Muscle layer of colon (tissue), 2 donors: ENCODE data around the gene EGR4.

Experiments used
- H3K27ac ChIP-seq: one replicate; pipeline ENCODE4 v1.7.0; 2013; ENCODE audit warnings: low read depth, mild to moderate bottlenecking, low read length, moderate library complexity
- H3K27me3 ChIP-seq, 2 donors: one replicate each; pipeline ENCODE4 v1.7.0; 2013; ENCODE audit warnings: low read length in 2 of 2, mild to moderate bottlenecking in 2 of 2; ENCODE audit not compliant: insufficient read depth in 2 of 2, control insufficient read depth in 1 of 2
- H3K36me3 ChIP-seq: one replicate; pipeline ENCODE4 v1.7.0; 2013; ENCODE audit warnings: mild to moderate bottlenecking, low read length; ENCODE audit not compliant: insufficient read depth
- H3K4me1 ChIP-seq: one replicate; pipeline ENCODE4 v1.7.0; 2013; ENCODE audit warnings: mild to moderate bottlenecking, low read length; ENCODE audit not compliant: insufficient read depth
- H3K4me3 ChIP-seq, 2 donors: one replicate each; pipeline ENCODE4 v1.7.0; 2013; ENCODE audit warnings: low read length in 2 of 2, low read depth in 1 of 2, mild to moderate bottlenecking in 1 of 2, moderate library complexity in 1 of 2
- H3K9ac ChIP-seq: one replicate; pipeline ENCODE4 v1.7.0; 2013; ENCODE audit warnings: low read length
- H3K9me3 ChIP-seq: one replicate; pipeline ENCODE4 v1.7.0; 2013; ENCODE audit warnings: mild to moderate bottlenecking, low read length
- donor health status: abdominal sarcoma.
- donor health status: Adenocarcinoma of cecum.

Gene EGR4

DNA sequence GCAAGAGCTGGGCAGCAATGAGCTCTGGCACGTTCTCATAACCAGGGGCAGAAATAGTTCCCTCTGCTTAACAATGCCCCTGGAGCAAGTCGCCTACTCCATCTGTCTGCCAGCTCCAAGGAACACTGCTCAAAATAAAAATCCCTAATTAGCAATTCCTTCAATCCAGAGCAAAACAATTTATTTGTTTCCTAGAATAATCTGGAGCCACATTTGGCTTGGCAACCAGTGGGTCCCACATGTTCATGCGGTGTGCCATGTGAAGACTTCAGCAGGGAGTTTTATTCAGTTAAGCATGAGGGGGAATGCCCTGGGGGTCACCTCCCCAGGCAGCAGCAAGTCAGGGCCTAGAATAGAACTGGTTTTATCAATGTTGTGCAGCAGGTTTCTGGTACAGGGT is 7.6 kb upstream of the EGR4 start:
- Histone ChIP-seq H3K27me3 (peaks cover 0 to 7% of the 10 kb centered on the region in 2 donors), H3K36me3 (no peaks in the 10 kb centered on the region), H3K4me1 (no peaks in the 10 kb centered on the region), H3K4me3 (no peak overlapping the region), H3K9ac (no peak overlapping the region), H3K27ac (no peak overlapping the region), H3K9me3 (no peaks in the 10 kb centered on the region)

DNA sequence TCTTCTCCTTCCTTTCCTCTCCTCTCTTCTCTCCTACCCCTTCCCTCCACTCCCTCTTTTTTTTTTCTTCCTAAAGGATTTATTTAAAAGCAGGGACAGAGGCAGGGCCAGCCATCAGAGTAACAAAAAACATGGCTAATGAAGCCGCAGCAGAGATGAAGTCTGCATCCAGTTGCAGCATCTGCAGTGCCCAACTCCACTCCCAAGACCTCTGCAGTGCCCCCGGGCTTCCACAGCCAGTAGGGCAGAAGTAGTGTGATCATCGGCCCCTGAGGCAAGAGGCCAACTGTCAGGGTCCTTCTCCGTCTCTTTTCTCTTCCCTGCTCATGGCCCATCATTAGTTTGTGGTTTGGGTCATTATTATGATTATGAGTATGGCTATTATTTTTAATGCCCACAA is 4.2 kb upstream of the EGR4 start:
- Histone ChIP-seq H3K9me3 (no peaks in the 10 kb centered on the region), H3K9ac (no peak overlapping the region), H3K4me1 (peaks cover 3% of the 10 kb centered on the region), H3K27ac (no peak overlapping the region), H3K4me3 (no peak overlapping the region), H3K36me3 (no peaks in the 10 kb centered on the region), H3K27me3 (peaks cover 22 to 40% of the 10 kb centered on the region in 2 donors)

DNA sequence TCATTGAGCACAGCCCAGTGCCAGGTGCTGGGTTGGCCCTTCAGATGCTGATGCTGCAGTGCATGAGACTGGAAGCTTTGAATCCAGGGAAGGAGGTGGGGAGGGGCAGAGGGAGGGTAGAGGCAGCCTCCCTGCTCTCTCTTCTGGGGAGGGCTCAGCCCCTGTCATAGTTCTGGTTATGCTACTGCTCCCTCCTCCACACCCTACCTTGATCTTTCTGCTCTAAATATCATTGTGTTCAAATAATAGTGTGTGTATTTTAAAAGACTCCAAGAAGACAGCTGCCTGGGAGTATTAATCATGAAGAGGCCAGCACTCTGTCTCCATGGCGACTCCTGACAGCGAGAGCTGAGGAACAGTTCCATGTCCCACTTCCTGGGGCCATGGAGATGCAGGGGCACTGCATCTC is 3.8 kb upstream of the EGR4 start:
- Histone ChIP-seq H3K9me3 (no peaks in the 10 kb centered on the region), H3K4me1 (peaks cover 3% of the 10 kb centered on the region), H3K27me3 (peaks cover 24 to 44% of the 10 kb centered on the region in 2 donors), H3K27ac (no peak overlapping the region), H3K4me3 (no peak overlapping the region), H3K9ac (no peak overlapping the region), H3K36me3 (no peaks in the 10 kb centered on the region)

GRCh38 chr2:73295751-73296400 is 2.5 kb upstream of the EGR4 start:
- Histone ChIP-seq H3K27ac (no peak overlapping the region), H3K9ac (no peak overlapping the region), H3K9me3 (no peaks in the 10 kb centered on the region), H3K27me3 (peaks cover 25 to 55% of the 10 kb centered on the region in 2 donors), H3K36me3 (no peaks in the 10 kb centered on the region), H3K4me3 (no peak overlapping the region), H3K4me1 (peaks cover 3% of the 10 kb centered on the region)

GRCh38 chr2:73294239-73294638 is 891 bp upstream of the EGR4 start:
- peaks cover 33 to 66% of the 10 kb centered on the region in 2 donors for H3K27me3 ChIP-seq

GRCh38 chr2:73292906-73293533 is 328 bp downstream of the EGR4 start:
- Histone ChIP-seq H3K9me3 (no peaks in the 10 kb centered on the region), H3K9ac (no peak overlapping the region), H3K27ac (no peak overlapping the region), H3K36me3 (no peaks in the 10 kb centered on the region), H3K4me3 (peak overlapping the region in 1 of 2 donors; percentile 41), H3K4me1 (peaks cover 3% of the 10 kb centered on the region), H3K27me3 (peaks cover 33 to 70% of the 10 kb centered on the region in 2 donors)

More at GRCh38 chr2:73294239-73294638, 891 bp upstream of the EGR4 start:
- H3K4me3 ChIP-seq = no peak overlapping the region
- H3K9ac ChIP-seq = no peak overlapping the region
- H3K4me1 ChIP-seq = peaks cover 3% of the 10 kb centered on the region
- H3K36me3 ChIP-seq = no peaks in the 10 kb centered on the region
- no peaks in the 10 kb centered on the region for H3K9me3 ChIP-seq
- H3K27ac ChIP-seq = no peak overlapping the region

DNA sequence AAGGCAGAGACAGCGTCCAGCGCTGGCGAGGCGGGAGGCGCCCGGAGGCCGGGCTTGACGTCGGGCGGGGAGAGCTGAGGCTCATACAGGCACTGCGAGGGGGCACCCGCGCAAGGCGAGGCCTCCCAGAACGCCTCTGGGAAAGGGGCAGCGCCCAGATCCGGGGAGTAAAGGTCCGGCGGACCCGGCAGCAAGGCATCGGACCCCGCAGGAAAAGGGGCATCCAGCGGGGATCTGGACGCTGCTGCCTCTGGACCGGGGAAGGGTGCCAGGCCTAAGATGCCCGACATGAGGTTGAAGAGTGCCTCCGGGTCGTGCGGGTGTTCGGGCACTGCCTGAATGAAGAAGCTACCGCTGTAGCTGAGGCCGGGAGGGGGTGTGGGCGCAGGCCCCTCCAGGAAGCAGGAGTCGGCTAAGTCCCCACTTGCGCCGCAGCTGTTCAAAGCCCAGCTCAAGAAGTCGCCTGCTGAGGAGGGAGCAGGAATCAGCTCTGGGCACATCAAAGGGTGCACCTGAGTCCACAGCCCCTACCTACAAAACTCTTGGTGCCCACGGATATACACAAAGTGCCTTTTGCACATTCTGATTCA is 937 bp downstream of the EGR4 start:
- no peak overlapping the region for H3K9ac ChIP-seq

DNA sequence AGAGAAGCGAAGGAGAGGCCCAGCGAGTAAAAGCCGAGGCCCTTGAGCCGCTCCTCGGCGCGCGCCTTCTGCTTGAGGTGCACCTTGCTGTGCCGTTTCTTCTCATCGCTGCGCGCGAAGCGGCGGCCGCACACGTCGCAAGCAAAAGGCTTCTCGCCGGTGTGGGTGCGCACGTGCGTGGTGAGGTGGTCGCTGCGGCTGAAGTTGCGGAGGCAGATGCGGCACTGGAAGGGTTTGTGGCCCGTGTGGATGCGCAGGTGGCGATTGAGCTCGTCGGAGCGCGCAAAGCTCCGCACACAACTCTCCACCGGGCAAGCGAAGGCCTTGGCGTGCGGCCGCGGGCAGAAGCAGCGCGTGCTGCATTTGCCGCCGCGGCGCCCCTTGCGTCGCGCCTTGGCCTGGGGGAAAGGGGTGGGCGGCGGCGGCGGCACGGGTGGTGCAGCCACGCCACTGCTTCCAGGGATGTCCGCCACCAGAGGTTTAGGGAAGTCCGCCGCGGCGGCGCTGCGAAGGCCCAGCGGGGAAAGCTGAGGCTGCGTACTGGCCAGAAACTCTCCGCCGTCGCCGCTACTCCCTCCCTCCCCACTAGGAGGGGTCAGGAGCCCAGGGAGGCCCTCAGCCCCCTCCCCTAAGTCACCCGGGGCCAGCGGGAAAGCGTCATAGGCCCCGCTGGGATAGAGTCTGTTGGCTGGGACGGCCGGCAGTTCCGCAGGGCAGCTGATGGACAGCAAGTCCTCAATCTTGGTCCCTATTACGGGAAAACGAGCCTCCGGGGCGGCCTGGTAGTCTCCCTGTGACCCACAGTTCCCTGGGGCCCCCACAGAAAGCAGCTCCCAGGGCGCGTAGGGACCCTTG is 1.7 kb downstream of the EGR4 start:
- no peaks in the 10 kb centered on the region for H3K9me3 ChIP-seq
- H3K36me3 ChIP-seq = no peaks in the 10 kb centered on the region
- H3K27ac ChIP-seq = no peak overlapping the region
- peaks cover 3% of the 10 kb centered on the region for H3K4me1 ChIP-seq
- no peak overlapping the region for H3K9ac ChIP-seq
- peaks cover 33 to 72% of the 10 kb centered on the region in 2 donors for H3K27me3 ChIP-seq
- no peak overlapping the region for H3K4me3 ChIP-seq

More for the DNA sequence above, 937 bp downstream of the EGR4 start:
- Histone ChIP-seq H3K27ac (no peak overlapping the region), H3K4me1 (peaks cover 3% of the 10 kb centered on the region), H3K4me3 (no peak overlapping the region), H3K36me3 (no peaks in the 10 kb centered on the region), H3K9me3 (no peaks in the 10 kb centered on the region), H3K27me3 (peaks cover 33 to 70% of the 10 kb centered on the region in 2 donors)

DNA sequence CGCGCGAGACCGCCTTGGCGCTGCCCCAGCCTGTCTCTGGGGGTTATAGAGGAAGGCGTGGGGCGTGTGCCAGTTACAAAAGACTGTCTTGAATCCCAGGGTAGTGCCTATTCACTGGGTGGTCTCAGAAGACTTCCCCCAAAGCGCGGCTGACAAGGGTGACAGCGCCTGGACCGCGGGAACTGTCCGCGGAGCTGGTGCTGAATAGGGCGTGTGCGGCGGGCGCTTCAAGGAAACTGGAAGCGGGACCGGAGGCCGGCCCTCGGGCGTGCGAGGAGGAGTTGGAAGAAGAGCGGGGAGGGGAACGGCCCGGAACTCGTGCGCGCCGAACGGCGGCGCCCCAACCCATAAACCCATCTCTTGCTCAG is 2.3 kb downstream of the EGR4 start:
- peaks cover 3% of the 10 kb centered on the region for H3K4me1 ChIP-seq
- H3K36me3 ChIP-seq = no peaks in the 10 kb centered on the region
- H3K27ac ChIP-seq = no peak overlapping the region
- H3K4me3 ChIP-seq = no peak overlapping the region
- no peak overlapping the region for H3K9ac ChIP-seq
- H3K9me3 ChIP-seq = no peaks in the 10 kb centered on the region
- peaks cover 33 to 77% of the 10 kb centered on the region in 2 donors for H3K27me3 ChIP-seq

DNA sequence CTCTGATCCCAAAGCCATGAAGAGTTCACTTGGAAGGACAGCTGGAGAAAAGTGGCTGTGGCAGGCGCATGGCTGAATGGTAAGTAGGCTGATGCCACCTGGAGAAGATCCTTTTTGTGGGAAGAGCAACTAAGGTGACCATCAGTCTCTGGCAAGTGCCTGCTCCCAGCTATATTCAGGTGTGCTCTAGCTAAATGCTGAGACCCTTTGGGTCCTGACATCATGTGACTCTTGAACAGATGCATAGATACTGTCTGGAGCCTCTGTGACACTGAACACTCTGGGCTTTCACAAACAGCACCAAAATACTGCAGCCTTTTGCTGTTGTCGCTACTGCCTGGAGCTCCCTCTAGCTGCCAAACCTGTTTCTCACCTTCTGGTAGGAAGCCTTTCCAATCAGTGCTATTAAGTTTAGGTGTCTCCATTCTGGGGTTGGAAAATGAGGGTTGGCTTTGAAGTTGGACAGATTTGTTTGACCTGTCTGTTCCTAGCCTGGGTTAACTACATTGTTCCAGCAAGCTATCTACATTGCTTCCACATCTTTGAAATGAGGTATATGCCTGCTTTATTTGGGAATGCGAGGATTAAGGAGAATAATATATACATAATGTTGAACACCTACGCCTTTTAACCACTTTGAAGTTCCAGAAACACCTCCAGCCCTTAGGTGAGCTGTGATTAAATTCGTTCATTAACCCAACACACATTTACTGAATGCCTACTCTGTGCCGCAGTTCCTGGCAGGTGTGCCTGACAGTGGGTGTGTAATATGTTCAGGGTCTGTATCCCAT is 3.1 kb downstream of the EGR4 start:
- H3K9ac ChIP-seq = no peak overlapping the region
- no peaks in the 10 kb centered on the region for H3K36me3 ChIP-seq
- peaks cover 27 to 76% of the 10 kb centered on the region in 2 donors for H3K27me3 ChIP-seq
- H3K9me3 ChIP-seq = no peaks in the 10 kb centered on the region
- H3K4me1 ChIP-seq = peaks cover 4% of the 10 kb centered on the region
- no peak overlapping the region for H3K27ac ChIP-seq
- H3K4me3 ChIP-seq = no peak overlapping the region
